Aortic smooth muscle cell (primary cell): Measurements from ENCODE around the gene TMEM50B. TPM values are rescaled to one million over a fixed set of nuclear protein-coding genes. Genes with fewer than 3 reads are reported as not detected.

ENCODE experiments used
- total RNA-seq: library from RNA; depleted of rRNA; stranded (reverse); fragments of >200 nt; gene quantifications from 2 replicates; pipeline ENCODE4 v1.2.3, GENCODE V29; 2014

Gene TMEM50B
- 30.1 and 32.0 TPM in 2 replicates for total RNA-seq

DNA sequence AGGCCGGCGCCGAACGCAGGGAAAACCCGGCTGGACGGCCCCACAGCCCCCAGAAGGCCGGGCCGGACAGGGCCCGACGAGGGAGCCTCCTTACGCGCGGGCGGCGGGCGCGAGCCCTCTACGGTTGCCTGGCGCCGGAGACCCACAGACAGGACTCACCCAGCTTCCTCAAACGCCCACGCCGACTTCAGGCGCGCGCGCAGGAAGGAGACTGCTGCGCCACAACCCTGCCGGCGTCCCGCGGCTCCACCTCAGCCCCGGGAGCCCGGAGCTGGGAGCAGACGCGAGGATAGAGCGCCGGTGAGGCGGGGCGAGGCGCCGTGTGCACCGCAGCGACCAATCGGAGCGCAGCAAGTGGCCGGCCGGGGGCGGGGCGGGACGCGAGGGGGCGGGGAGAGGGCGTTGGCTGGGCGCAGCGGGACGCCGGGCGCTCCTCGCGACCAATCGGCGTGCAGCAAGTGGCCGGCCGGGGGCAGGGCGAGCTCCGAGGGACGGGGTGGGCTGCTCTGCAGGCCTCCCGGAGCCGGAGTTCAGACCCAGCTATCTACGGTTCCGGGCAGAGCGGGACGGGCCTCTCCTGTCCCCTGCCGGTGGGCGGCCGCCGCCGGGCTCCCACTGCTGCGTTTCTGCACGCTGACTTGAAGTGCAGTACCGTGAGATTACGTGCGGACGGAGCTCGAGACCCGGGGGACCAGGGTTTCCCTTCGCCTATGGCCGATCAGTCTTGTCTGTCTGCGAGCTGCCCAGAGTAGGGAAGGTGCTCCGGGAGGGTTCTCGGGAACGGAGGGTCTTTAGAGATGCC, at the start of gene TMEM50B:
Gene TMEM50B (minus strand): TSS at position 296 of the 802 bp plus-strand sequence. CDS start 11,089 bp downstream, outside the sequence.

DNA sequence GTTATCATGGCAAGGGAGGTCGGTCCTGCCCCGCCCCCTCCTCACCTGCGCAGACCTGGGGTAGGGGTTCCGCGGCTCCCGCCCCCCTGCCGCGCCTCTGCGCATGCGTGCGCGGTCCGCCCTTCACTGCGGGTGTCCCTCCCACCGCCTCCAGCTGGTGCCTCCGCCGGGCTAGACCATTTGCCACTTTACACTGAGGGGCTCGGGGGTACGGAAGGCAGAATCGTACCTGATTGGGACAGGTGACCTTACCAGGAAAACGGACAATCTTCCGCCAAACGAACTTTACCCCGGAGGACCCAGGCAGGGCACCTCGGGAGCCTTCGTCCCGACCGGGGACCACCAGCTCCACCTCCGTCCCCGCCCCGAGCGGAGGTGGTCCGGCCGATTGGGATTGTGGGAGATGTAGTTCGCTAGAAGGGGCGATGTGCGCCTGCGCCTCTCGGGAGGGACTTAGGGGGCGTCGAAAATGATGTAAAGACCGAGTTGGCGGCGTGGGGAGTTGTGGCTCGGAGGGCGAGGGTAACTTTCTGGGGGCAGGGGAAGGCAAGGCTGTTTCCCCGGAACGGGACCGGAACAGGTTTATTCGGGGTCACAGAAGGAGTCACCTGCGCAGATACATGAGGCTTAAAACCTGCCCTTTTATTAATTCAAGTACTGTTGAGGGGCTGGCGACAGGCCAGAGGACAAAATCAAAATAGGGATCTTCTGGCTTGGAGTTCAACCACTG, 11.8 kb upstream of the TMEM50B start, which contains the start of gene DNAJC28:
Gene DNAJC28 (minus strand): TSS at position 344 of the 730 bp plus-strand sequence. CDS start 2,323 bp downstream, outside the sequence.

DNA sequence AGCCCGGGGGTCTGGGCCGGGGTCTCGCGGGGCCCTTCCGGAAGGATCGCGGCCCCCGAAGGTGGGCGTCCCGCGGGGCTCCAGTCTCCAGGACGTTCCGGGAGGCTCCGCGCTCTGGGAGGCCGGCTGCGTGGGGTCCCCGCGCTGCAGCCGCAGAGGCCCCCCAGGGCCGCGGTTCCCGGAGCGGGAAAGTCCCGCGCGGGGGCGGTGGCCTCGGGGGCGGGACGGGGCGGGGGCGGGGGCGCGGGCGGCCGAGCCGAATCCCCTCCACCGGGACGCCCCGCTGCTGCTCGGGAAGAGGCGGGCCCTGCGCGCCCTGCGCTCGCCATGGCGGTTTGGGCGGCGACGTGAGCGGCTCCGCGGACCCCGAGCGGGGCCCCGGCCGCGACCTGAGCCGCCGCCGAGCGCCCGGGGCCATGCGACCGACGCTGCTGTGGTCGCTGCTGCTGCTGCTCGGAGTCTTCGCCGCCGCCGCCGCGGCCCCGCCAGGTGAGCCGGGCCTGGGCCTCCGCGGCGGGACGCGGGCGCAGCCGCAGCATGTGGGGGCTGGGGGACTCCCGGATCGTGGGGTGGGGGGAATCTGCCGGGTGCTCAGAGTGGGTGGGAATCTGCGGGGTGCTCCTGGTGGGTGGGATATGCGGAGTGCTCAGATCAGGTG, 76.5 kb downstream of the TMEM50B start, which contains the start of gene IFNGR2:
Gene IFNGR2 (plus strand): TSS at position 286 of the 658 bp plus-strand sequence. CDS start 131 bp downstream, at position 417.

Other genes starting within 250 kb of the TMEM50B start
- gene IL10RB, start 213.6 kb downstream of the TMEM50B start, total RNA-seq: 52.4 and 56.5 TPM in 2 replicates
- 24.6 and 28.2 TPM in 2 replicates for gene IFNAR1, start 155.0 kb downstream of the TMEM50B start, total RNA-seq
- 61.4 and 68.8 TPM in 2 replicates for gene IFNGR2, start 76.6 kb downstream of the TMEM50B start, total RNA-seq
- 1.6 and 1.8 TPM in 2 replicates for gene DNAJC28, start 11.7 kb upstream of the TMEM50B start, total RNA-seq
- gene GART, start 62.1 kb upstream of the TMEM50B start, total RNA-seq: 54.4 and 65.1 TPM in 2 replicates
- 134 and 197 TPM in 2 replicates for gene SON, start 63.1 kb upstream of the TMEM50B start, total RNA-seq
- gene DONSON, start 108.7 kb upstream of the TMEM50B start, total RNA-seq: 15.6 and 23.1 TPM in 2 replicates
- gene CRYZL1, start 161.8 kb upstream of the TMEM50B start, total RNA-seq: 28.9 and 36.7 TPM in 2 replicates
- 43.3 and 46.7 TPM in 2 replicates for gene ITSN1, start 162.5 kb upstream of the TMEM50B start, total RNA-seq